HG02763 (cell line): ENCODE data around the gene A1BG.
"Not testable (repeated sequence)": the region's sequence is repeated elsewhere in the genome, so short reads cannot be mapped to it uniquely, and the experiment has no call there.

Experiments
- ATAC-seq: cut with Tn5 transposase; IDR thresholded peaks from one replicate; pipeline ENCODE4 v1.9.1; 2021; ENCODE audit warnings: mild to moderate bottlenecking, moderate library complexity; ENCODE audit not compliant: unreplicated experiment

The A1BG gene

DNA sequence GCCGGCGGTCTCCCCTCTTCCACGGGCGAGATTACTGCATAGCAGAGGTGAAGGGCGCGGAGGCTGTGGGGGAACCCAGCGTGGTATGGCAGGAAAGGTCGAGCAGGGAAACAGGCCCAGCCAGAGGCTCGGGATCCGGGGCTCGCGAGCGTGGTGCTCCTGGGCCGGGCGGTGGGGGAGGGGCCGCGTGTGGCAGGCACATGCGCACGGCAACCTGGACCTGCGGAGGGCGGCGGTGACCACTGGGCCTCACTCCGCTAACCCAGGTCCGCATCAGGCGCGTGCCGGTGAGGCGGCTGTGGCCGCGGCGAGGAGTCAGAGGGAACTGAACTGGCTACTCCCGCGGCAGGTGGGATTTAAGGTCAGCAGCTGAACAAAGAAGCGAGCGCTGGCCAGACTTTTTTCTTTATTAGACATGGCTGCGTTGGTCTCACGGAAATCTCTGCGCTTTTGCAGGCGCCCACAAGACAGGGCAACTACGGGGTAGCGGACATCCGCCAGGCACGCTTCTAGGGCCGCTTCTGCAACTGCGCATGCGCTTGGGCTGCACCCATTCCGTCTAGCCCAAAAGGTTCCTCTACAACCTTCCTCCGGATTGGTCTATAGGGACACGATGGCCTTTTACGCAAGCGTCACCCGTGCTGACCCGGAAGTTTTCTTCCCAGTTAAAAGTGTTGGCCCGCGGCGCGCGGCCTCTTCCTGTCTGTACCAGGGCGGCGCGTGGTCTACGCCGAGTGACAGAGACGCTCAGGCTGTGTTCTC lies 33.5 kb upstream of the A1BG start, which contains the start of gene RPS5:
TSS of gene RPS5 (plus strand) at position 694 of the 762 bp plus-strand sequence. CDS start 869 bp downstream, outside the sequence.
- peak; percentile 85 for ATAC-seq

DNA sequence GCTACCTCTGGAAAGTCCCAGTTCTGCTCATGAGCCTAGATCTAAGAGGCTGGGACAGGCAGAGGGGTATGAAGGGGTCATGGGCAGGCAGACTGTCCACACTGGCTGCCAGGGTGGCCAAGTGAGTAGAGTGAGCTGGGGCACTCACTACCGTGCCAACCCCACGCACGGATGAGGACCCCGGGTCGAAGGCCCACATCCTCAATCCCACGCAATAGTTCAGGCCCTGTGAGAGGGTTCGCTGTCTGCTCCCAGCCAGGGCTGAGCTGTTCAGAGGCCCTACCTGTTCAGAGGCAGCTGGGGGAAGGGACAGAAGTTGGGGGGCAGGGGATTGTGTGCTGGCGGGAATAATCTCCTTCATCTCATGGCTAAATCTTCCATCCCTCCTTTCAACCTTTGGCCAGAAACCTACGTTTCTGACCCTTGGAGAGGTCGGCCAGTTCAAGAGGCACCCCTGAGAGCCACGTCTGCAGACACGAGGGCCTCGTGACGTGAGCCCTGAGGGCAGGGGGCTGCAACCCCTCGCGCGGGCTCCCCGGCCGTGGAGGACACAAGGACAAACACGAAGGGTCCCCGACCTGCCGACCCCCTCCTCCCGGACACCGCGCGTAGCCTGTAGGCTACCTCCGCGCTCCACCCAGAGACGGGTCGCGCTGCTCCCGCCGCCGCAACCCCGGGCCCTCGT lies 32.7 kb upstream of the A1BG start:
- no peak for ATAC-seq

DNA sequence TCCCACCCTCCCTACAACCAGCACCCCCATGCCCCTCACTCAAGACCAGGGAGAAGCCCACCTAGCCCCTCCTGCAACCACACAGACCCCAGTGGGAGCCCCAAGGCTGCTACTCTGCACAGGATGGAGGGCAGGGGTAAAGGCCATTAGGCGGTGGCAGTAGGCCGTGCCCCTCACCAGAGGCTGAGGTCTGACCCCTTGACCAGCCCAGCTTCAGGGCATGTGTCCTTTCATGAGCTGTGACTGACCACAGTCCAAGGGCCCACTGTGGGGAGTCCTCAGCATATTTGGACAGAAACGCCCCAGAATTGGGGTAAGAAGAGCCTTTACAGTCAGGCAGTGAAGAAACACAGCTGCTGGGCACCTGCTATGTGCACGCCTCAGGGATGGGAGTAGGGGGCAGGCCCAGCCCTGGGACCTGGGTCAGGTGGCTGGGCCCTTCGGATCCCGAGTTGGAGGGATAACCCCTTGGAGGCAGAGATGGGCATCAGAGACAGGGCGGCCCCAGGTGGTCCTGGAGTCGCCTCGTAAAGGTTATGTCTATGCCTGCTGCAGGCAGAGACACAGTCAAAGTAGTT lies 32.1 kb upstream of the A1BG start:
- ATAC-seq = no peak

DNA sequence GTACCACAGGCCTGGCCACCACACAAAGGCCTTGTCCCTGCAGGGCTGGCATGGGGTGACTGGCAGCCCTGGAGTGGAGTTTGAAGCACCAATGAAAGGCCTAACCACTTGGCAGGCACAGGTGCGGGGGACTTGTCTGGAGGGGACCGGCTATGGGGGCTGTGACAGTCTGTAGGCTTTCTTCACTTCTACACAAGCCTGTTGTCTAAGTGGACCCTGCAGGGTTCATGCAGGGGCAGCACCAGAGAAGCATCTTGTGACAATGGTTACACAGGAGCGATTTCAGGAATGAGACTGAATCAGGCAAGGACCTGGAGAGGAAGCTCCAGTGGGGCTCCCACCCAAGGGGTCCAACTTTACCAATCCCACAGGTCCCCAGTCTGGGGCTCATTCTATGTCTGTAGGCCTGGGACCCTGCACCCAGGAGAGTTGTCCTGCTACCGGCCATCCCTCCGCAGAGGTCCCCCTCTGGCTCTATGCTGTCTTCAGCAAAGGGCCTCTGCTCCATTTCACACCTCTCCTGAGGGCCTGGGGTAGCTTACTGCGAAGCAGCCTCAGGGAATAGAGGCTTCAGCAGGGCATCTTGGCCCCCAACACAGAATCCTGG lies 29.8 kb upstream of the A1BG start:
- ATAC-seq = no peak

DNA sequence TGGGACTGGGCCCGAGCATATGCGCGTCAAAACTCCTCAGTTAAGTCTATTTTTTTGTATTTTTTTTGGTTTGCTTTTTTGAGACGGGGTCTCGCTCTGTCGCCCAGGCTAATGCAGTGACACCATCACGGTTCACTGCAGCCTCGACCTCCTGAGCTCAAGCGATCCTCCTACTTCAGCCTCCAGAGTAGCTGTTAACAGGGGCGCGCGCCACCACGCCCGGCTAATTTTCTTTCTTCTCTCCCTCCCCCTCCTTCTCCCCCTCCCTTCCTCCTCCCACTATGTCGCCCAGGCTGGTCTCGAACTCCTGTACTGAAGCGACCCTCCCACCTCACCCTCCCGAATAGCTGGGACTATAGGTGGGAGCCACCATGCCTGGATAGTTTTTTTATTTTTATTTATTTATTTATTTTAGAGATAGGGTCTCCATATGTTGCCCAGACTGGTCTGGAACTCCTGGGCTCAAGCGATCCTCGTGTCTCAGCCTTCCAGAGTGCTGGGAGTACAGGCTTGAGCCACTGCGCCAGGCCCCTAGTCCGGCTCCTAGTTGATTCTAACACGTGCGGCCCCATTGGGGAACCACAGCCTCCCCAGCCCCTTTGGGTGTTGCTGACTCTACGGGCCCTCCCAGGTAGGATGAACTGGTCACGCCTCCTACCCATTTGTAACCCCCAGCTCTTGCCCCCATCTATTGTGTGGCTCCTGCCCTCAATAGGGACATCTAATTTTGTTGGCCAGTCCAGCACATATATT lies 28.3 kb upstream of the A1BG start:
- no peak for ATAC-seq

DNA sequence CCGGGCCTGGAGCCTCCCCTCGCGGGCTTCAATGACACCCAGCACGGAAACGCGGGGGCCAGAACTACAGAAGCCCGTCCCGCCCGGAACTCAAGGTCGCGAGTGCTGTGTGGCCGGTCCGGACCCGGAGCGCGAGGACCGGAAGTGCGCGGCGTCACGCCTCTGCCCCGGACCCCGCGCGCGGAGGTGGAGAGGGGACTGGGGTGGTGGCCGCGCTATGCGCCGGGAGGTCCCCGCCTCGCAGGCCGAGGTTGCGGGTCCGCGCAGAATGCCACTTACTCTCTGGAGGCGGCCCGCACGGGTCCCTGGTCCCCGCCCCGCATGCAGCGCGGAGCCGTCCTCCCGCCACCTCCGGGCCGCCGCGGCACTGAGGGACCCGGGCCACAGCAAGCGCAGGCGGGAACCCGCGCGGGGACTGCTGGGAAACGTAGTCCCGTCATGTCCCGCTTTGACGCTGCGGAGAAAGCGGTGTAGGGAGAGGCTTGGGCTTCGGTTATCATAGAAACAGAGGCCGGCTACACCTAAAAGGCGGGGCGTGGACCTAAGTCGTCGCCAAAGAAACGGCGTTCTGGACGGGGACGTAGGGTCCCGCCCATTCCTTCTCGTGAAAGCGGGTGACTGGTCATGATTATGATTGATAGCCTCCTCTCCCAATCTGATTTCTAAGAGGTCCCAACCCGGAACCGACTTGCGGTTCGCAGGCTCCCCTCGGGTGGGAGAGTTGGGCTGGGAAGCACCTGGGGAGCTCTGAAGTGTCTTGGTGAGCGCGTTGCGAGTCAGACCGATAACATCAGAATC lies 27.6 kb upstream of the A1BG start, which contains the start of gene ZNF837:
TSS of gene ZNF837 (minus strand) at position 369 of the 798 bp plus-strand sequence. CDS start 11,698 bp downstream, outside the sequence.
- peak; percentile 79 for ATAC-seq

DNA sequence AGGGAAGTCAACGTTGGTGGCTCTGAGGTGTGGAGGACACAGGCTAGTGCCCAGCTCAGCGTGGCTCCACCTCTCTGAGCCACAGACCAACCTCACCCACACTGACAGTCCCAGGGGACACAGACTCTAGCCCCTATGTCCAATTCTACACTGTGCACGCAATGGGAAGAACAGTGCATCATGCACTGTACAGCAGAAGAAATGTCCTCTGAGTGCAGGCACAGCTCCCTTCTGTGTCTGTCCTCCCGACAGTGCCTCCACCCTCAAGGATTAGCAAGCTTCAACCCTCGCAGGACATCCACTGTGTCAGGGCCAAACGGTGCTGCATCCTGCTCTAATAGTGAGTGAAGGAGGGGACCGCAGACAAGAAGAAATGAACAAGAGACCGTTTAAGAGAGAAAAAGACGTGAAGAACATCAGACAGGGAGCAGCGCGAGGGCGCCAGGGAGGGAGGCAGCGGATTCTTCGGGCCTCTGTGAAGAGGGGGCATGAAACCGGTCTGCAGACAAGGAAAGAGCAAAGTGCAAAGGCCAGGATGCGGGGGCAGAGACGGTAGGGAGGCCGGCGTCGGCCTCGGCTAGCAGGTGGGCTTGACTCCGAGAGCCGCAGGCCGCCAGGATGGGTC lies 26.9 kb upstream of the A1BG start:
- no peak for ATAC-seq

DNA sequence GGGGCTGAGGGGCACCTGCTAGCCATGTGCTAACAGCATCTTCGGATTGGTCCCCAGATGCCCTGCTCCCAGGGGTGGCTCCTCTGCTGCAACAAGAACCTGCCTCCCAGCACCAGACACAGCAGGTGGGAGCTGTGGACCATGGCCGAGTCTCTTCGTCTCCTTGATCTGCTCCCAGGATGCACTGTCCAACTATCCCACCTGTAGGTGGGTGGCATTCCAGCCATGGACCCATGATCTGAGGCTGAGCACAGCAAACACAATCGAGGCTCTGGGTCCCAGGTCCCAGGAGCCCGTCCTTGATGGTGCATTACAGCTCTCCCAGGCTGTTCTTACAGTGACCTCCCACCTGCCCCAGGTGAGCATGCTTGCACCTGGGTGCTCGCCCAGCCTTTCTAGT lies 26.0 kb upstream of the A1BG start:
- no peak for ATAC-seq

DNA sequence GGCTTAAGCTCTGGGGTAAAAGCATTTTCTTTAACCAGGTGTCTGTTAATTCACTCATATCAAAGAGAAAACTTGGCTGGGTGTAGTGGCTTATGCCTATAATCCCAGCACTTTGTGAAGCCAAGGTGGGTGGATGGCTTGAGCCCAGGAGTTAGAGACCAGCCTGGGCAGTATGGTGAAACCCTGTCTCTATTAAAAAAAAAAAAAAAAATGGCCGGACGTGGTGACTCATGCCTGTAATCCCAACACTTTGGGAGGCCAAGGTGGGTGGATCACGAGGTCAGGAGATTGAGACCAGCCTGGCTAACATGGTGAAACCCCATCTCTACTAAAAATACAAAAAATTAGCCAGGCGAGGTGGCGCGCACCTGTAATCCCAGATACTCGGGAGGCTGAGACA lies 23.4 kb upstream of the A1BG start:
- not testable (repeated sequence) for ATAC-seq

DNA sequence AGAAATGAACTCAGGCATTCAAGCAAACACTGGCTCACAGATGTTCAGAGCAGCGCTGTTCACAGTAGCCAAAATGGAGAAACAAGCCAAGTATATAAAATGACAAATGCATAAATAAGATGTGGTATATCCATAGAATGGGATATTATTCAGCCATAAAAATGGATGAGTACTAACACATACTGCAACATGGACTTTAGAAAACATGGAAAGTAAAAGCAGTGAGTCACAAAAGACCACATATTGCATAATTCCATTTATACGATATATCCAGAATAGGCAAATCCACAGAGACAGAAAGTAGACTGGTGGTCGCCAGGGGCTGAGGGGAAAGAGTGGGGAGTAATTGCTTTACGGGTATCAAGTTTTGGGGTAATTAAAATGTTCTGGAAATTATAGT lies 20.9 kb upstream of the A1BG start:
- ATAC-seq = no peak

DNA sequence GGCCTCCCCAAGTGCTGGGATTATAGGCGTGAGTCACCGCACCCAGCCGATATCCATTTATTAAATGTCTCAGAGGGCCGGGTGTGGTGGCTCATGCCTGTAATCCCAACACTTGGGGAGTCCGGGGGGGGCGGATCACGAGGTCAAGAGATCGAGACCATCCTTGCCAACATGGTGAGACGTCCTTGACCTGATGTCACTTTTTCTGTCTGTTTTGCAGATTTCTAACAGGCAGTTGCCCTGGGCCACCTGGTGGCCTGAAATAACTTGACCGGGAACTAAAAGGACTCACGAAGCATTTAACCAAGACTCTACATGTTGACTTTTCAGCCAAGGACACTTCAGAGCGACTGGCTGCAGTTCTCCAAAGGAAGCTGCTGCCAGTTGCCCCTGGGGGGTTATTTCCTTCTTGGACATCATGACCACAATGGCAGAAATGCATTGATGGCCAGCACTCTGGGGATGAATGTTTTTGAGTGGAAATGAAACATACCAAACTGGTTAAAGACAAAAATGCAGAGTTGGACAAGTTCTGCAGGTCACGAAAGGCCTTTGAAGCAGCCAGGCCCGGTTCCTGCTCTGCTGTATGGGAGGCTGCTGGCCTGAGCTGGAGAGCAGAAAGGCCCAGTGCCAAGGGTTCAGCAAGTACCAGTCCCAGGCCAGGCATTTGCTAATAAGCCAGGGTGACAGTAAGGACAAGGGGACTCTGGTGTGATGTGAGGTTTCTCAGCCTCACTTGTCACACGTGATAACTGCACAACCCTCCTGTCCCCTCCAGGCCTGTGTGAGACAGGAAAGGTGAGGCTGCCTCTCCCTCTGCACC lies 19.2 kb upstream of the A1BG start:
- no peak for ATAC-seq

DNA sequence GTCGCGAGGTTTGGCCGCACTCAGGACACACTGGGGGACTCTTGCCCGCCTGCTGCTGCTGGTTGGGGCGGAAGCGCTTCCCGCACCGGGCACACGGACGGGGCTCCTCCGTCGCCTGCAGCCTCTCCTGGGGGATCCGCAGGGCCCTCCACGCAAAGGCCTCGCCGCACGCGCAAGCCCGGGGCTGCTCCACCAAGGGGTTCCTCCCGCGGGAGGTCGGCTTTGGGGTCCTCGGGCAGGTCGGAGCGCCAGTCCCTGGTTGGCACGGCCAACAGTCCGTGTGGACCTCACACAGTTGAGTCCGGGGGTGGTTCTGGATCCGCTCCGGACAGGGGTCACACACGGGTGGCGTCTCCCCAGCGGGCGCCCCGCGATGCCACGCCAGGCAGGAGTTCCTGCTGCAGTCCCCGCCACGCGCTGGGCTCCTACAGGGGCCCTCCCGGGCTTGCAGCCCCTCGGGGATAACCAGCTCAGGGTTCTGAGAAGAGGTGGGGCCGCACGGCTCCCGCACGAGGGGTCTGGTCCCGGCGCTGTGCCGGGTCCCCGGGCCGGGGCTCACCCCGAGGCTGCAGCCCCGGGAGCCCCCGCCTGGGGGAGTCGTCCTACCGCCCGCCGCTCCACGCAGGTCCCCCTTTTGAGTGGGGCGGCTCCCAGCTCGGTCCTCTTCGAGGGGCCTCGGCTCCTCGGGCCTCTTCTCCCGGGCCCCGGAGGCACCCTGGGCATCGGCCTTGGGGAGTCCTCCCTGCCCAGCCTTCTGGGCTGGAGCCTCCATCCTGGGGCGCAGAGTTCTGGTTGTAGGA lies 15.5 kb upstream of the A1BG start:
- ATAC-seq = no peak

DNA sequence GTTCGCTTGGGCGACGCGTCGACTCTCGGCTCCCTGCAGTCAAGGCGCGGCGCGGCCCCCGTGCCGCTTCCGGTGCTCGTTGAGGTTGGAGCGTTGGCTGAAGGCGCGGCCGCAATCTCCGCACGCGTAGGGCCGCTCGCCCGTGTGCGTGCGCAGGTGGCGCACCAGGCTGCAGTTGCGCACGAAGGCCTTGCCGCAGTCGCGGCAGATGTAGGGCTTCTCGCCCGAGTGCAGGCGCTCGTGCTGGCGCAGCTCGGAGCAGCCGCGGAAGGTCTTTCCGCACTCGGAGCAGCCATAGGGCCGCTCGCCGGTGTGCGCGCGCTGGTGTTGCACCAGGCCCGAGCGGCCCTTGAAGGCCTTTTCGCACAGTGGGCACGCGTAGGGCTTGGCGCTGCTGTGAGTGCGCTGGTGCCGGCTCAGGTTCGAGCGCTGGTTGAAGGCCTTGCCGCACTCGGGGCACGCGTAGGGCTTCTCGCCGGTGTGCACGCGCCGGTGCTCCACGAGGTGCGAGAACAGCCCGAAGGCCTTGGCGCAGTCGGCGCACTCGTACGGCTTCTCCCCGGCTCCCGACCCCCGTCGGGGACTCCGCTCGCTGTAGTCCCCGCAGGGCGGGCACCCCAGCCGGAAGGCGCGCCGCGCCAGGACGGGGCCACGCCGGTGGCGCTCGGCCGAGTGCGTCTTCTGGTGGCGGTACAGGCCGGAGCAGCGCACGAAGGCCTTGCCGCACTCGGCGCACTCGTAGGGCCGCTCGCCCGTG lies 14.6 kb upstream of the A1BG start:
- ATAC-seq = no peak

DNA sequence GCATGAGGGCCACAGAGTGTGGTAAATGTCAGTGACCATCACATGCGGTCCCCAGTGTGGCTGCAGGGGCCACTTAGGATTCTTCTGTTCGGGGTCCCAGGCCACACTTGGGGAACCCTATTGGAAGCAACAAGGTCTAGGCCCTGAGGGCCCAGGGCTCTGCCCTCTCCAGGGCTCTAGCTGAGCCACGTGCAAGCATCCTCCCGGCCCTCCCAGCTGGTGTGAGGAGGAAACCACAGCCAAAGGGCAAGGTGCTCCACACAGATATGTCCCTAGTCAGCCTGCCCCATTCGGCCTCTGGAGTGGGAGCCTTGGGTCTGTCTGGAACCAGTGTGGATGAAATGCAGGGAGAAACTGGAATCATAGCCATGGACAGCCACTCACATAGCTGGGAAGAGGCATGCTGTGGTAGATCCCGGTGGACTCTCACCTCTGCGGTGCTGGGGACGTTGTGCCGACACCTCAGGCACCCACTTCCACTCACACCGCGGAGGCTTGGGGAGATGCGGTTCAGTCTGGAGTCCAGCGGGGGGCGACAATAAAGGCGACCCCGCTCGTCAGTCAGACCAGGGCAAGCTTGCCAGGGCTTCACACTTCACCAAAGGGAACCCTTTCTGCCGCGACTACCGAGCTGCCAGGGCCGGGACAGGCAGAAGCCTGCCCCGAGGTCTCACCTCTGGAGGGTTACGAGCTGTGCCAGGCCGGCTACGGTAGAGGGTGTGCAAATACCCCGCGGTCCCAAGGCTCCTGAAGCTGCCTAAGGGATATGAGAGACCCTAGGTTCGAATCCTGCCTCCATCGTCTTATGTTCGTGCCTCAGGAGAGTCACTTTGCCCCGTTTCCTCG lies 13.5 kb upstream of the A1BG start:
- ATAC-seq = no peak

DNA sequence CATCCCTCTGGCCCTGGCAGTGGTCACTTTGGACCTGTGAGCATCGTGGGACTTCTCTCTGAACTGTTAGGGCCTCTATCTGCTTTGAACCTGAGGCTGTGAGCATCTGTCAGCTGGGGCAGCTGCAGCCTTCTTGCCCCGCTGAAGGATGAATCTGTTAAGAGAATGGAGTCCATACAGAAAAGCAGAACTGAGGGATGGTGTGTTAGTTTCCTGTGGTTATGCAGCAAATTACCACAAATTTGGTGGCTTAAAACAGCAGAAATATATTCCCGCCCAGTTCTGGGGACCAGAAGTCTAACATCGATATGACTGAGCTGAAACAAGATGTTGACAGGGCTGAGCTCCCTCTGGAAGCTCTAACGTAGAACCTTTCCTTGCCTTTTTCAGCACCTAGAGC lies 10.9 kb upstream of the A1BG start:
- no peak for ATAC-seq

DNA sequence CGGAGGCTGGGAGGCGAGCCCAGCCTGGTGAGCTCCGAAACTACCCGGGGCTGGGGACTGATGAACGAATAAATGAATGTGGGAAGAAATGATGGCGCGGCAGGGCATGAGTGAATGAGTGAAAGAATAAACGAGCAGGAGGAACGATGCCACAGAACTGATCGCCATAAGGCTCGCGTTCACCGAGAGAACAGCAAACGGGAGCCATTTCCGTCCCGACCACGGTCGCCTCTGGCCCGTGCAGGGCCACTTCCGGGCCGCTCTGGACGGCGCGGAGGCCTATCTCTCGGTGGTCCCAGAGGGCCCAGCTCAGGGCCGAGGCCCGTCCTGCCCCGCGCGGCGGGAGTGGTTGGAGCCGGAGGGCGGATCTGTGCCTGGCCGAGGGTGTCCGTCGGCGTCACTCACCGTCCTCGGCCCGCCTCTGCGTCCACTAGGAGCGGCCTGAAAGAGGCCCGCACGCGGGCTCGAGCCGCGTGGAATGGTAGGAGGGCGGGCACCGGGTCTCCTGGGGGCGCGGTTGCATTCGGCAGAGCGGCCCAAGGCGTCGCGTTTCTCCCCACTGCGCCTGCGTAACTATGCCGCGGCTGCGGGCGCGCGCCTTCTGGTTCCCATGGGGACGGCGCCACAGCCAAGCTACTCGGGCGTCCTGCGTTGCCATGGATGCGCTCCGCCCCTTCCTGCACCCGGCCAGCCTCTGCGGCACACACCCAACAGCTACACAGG lies 9.1 kb upstream of the A1BG start, which contains the start of gene ZNF497:
TSS of gene ZNF497 (minus strand) at position 480 of the 723 bp plus-strand sequence. CDS start 5,116 bp downstream, outside the sequence.
- peak; percentile 81 for ATAC-seq
